Keratinocyte (primary cell): ENCODE results near the gene ADCY7.

ENCODE experiments used
- CTCF ChIP-seq, 3 experiments: IDR thresholded peaks in 1 of 3; conservative IDR thresholded peaks in 1 of 3; optimal IDR thresholded peaks in 1 of 3; 2 replicates in 2 of 3; 3 replicates in 1 of 3; pipeline versions ENCODE3 to v1.5.1; 2011; ENCODE audit warnings: low read length in 3 of 3, mild to moderate bottlenecking in 3 of 3, moderate library complexity in 2 of 3, control low read depth in 1 of 3, inconsistent platforms in 1 of 3; ENCODE audit not compliant: insufficient read depth in 2 of 3; ENCODE audit errors: extremely low read depth in 1 of 3
- EZH2 ChIP-seq: IDR thresholded peaks from one replicate; pipeline ENCODE4 v1.6.1; 2012; ENCODE audit warnings: inconsistent platforms, mild to moderate bottlenecking, low read length, moderate library complexity

- TF ChIP-seq CTCF (optimal IDR thresholded peaks at IDR 0.05 in 1 of 3, IDR thresholded peaks at IDR 0.05 in 1 of 3, conservative IDR thresholded peaks at IDR 0.05 in 1 of 3; ENCODE audit: extremely low read depth in 1 of 3, insufficient read depth in 2 of 3, low read length in 3 of 3) (peak; percentile 59 to 71 (median 66)), EZH2 (no peak)
Observed at GRCh38 chr16:50326835-50327465, 60.6 kb downstream of the ADCY7 start.
